HFF-Myc (cell line): Measurements from ENCODE around the gene GID8.

ENCODE experiments used
- DNase-seq: peaks from one replicate; pipeline ENCODE4 v3.0.0-alpha.2; 2011; ENCODE audit warnings: low read depth; ENCODE audit errors: extremely low read depth
- H3K4me3 ChIP-seq: replicated peaks from 2 replicates; pipeline ENCODE4 v1.5.1; 2011; ENCODE audit warnings: low read depth, mild to moderate bottlenecking, control low read depth, low read length
- CTCF ChIP-seq: IDR thresholded peaks from 2 replicates; pipeline ENCODE4 v1.5.1; 2012; ENCODE audit warnings: mild to moderate bottlenecking, low read depth, low read length, control low read depth; ENCODE audit errors: missing control alignments

Gene GID8

GRCh38 chr20:62993856-62994494, 56.0 kb downstream of the GID8 start:
- no peak overlapping the region for H3K4me3 ChIP-seq
- no peak for DNase-seq
- TF ChIP-seq CTCF: no peak

GRCh38 chr20:62994869-62995281, 56.9 kb downstream of the GID8 start:
- no peak overlapping the region for H3K4me3 ChIP-seq
- no peak for DNase-seq
- TF ChIP-seq CTCF: no peak

- no peak for TF ChIP-seq CTCF
- H3K4me3 ChIP-seq: no peak overlapping the region
- DNase-seq: no peak
Observed at GRCh38 chr20:62995481-62995880, 57.5 kb downstream of the GID8 start.

GRCh38 chr20:62995898-62996595, 58.1 kb downstream of the GID8 start:
- H3K4me3 ChIP-seq: no peak overlapping the region
- TF ChIP-seq CTCF: no peak
- DNase-seq: no peak

- H3K4me3 ChIP-seq: no peak overlapping the region
- TF ChIP-seq CTCF: no peak
Observed at GRCh38 chr20:62996596-62996982, 58.6 kb downstream of the GID8 start.

GRCh38 chr20:62997417-62998035, 59.6 kb downstream of the GID8 start:
- DNase-seq: no peak
- no peak overlapping the region for H3K4me3 ChIP-seq
- TF ChIP-seq CTCF: no peak

More at GRCh38 chr20:62996596-62996982, 58.6 kb downstream of the GID8 start:
- DNase-seq: no peak
